GM12875 (cell line): ENCODE data around the gene FCN2.

ENCODE experiments used
- H3K4me3 ChIP-seq: one replicate; pipeline ENCODE4 v1.5.1; 2011; ENCODE audit warnings: low read depth, low read length, control low read depth
- CTCF ChIP-seq: IDR thresholded peaks from 2 replicates; pipeline ENCODE4 v1.5.1; 2011; ENCODE audit warnings: low read depth, mild to moderate bottlenecking, control low read depth, inconsistent platforms, low read length, moderate library complexity, borderline replicate concordance; ENCODE audit not compliant: insufficient read depth

The FCN2 gene

GRCh38 chr9:134885001-134885678 lies 4.5 kb downstream of the FCN2 start:
- no peak overlapping the region for H3K4me3 ChIP-seq
- TF ChIP-seq CTCF = no peak

GRCh38 chr9:134885679-134886412 lies 5.2 kb downstream of the FCN2 start:
- no peak for TF ChIP-seq CTCF
- H3K4me3 ChIP-seq = no peak overlapping the region

- TF ChIP-seq CTCF = no peak
- no peak overlapping the region for H3K4me3 ChIP-seq
Observed at GRCh38 chr9:134886413-134886913, 5.9 kb downstream of the FCN2 start.

GRCh38 chr9:134887219-134887618 lies 6.6 kb downstream of the FCN2 start:
- no peak overlapping the region for H3K4me3 ChIP-seq
- TF ChIP-seq CTCF = no peak

- no peak for TF ChIP-seq CTCF
- no peak overlapping the region for H3K4me3 ChIP-seq
Observed at GRCh38 chr9:134887686-134888602, 7.3 kb downstream of the FCN2 start.

- no peak for TF ChIP-seq CTCF
- H3K4me3 ChIP-seq = no peak overlapping the region
Observed at GRCh38 chr9:134888603-134889190, 8.1 kb downstream of the FCN2 start.
